Bronchial epithelial cell (primary cell): ENCODE results near the gene MAP7D2. TPM values are rescaled to one million over a fixed set of nuclear protein-coding genes. Genes with fewer than 3 reads are reported as not detected.

Source experiments
- DNase-seq: peaks from one replicate; pipeline ENCODE4 v3.0.0-alpha.2; 2010; ENCODE audit warnings: low read depth
- FAIRE-seq: peaks from 2 replicates; lab custom pipeline; 2011; peaks lifted over from hg19 to GRCh38; lab: Jason Lieb, UNC
- H3K27me3 ChIP-seq: 2 replicates; pipeline ENCODE4 v1.5.1; 2011; ENCODE audit warnings: low read length; ENCODE audit not compliant: control insufficient read depth, insufficient read depth
- H3K36me3 ChIP-seq: 2 replicates; pipeline ENCODE4 v1.5.1; 2011; ENCODE audit warnings: low read length; ENCODE audit not compliant: control insufficient read depth, insufficient read depth
- H3K4me3 ChIP-seq: 2 replicates; pipeline ENCODE4 v1.5.1; 2011; ENCODE audit warnings: mild to moderate bottlenecking, low read depth, low read length, control low read depth
- total RNA-seq: library from RNA; depleted of rRNA; stranded (reverse); fragments of >200 nt; gene quantifications from 2 replicates; pipeline ENCODE4 v1.2.1, GENCODE V29; 2014
- TF ChIP-seq, protein P1 (sequence below): IDR thresholded peaks from 2 replicates; pipeline ENCODE4 v1.5.1; 2011; ENCODE audit warnings: mild to moderate bottlenecking, moderate library complexity, low read length, control low read depth, inconsistent platforms; ENCODE audit not compliant: insufficient read depth, severe bottlenecking

MAP7D2 gene
- total RNA-seq, 1 donor from 2014 or later: under 0.01 TPM

DNA sequence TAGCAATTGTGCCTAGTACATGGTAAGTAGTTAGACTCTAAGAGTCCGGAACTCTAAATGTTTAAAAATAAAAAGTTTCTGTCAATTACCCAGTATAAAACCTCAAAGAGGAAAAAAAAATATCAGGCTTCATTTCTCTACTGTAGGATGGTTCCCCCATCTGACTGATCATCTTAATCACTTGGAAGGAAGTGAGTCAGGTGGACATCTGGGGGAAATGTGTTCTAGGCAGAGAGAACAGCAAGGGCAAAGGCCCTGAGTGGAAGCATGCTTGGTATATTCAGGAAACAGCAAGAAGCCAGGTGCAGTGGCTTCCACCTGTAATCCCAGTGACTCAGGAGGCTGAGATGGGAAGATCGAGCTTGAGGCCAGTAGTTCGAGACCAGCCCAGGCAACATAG lies 27.8 kb upstream of the MAP7D2 start:
- Histone ChIP-seq H3K4me3 (no peak overlapping the region), H3K27me3 (no peaks in the 10 kb centered on the region), H3K36me3 (no peaks in the 10 kb centered on the region)
- peak; percentile 69 for DNase-seq
- no peak for FAIRE-seq
- TF ChIP-seq, protein P1, sequence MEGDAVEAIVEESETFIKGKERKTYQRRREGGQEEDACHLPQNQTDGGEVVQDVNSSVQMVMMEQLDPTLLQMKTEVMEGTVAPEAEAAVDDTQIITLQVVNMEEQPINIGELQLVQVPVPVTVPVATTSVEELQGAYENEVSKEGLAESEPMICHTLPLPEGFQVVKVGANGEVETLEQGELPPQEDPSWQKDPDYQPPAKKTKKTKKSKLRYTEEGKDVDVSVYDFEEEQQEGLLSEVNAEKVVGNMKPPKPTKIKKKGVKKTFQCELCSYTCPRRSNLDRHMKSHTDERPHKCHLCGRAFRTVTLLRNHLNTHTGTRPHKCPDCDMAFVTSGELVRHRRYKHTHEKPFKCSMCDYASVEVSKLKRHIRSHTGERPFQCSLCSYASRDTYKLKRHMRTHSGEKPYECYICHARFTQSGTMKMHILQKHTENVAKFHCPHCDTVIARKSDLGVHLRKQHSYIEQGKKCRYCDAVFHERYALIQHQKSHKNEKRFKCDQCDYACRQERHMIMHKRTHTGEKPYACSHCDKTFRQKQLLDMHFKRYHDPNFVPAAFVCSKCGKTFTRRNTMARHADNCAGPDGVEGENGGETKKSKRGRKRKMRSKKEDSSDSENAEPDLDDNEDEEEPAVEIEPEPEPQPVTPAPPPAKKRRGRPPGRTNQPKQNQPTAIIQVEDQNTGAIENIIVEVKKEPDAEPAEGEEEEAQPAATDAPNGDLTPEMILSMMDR: no peak

DNA sequence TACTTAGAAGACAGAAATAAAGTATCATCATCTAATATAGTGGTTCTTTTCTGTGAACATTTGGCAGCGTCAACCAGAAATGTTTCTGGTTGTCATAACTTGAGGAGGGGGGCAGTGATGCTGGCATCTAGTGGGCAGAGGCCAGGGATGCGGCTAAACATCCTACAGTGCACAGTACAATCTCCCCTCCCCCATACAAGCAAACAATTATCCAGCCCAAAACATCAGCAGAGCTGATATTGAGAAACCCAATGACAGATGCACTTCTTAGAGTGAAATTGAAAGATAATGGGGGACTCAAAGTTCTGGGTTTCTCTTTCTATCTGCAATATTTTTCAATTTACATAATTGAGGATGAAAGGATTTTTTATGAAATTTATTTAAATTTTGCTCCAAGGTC lies 26.9 kb upstream of the MAP7D2 start:
- Histone ChIP-seq H3K36me3 (no peaks in the 10 kb centered on the region), H3K4me3 (no peak overlapping the region), H3K27me3 (no peaks in the 10 kb centered on the region)
- DNase-seq (no peak), FAIRE-seq (no peak)
- TF ChIP-seq, protein P1: no peak

DNA sequence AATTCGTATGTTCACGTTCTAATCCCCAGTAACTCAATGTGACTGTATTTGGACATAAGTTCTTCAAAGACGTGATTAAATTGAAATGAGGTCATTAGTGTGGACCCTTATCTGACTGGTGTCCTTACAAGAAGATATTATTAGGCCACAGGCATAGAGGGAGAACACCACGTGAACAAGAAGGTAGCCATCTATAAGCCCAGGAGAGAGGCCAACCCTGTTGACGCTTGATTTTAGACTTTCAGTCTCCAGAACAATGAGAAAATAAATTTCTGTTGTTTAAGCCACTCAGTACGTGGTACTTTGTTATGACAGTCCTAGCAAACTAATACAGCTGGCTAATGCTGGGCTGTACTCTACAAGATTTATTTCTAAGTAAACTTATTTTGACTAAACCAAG lies 26.4 kb upstream of the MAP7D2 start:
- Histone ChIP-seq H3K4me3 (no peak overlapping the region), H3K36me3 (peaks cover 2% of the 10 kb centered on the region), H3K27me3 (no peaks in the 10 kb centered on the region)
- FAIRE-seq (no peak), DNase-seq (no peak)
- TF ChIP-seq, protein P1: no peak

DNA sequence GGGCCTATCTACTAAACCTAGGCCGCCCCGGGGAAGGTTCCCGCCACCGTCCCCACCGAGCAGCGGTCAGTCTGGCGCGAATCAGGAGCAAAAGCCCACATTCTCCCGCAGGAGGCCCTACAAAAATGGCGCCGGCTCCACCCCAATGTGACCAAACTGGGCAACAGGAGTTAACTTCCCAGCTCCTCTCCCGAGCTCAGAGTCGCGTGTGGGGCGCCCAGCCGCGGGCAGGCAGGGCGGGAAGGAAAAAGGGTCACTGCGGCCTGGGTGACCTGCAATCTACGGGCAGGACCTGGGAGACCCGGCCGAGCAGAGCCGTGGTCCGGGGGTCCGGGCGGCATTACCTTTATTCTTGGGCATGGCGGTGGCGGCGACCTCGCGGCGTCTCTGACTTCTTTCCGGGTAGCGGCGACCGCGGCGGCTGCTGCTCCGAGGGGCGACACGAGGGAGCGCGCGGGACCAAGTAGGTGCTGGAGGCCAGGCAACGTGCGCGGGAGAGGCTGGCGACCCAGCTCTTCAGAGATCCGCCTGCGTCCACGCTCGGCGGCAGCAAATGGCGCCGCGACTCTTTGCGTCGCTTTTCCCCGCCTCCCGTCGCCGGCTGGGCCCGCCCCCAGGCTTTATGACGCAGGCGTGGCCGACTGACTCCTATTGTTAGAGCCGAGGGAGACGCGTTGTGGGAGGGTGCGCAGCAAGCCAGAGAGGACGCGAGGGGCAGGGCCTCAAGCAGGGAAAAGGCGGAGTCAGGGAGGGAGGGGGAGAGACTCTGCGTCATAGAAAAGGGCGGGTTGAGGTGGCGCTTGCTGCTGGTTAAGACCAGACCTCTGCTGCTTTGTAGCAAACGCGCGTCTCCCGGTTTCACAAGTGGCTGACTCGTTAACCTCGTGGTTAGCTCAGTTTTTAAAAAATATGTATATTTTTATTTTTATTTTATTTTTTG lies 24.8 kb upstream of the MAP7D2 start, which contains the start of gene EIF1AX:
Gene EIF1AX (minus strand): TSS at position 558 of the 940 bp plus-strand sequence. CDS start 198 bp downstream, at position 360.
- peak within 1 kb of the TSS; percentile 76 for H3K4me3 ChIP-seq
- peak; percentile 90 for DNase-seq
- H3K27me3 ChIP-seq: no peaks in the 10 kb centered on the region
- TF ChIP-seq, protein P1: no peak
- H3K36me3 ChIP-seq: peaks cover 2% of the 10 kb centered on the region
- no peak for FAIRE-seq

DNA sequence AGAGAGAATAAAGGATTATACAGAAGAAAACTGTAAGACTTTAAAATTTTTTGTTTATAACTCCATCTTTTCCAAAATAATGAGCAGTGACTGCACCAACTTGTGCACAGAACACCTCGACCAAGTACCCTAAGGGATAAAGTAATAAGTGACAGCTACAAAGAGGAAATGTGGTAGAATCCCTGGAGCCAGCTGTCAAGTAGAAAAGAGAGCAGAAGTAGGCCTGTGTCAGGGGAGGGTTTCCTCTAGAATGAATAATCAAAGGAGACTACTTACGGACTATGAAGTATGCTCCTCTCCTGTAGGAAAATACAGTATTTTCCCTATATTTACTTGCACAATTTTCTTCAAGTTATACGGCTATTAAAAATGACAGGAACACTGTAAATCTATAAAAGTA lies 23.7 kb upstream of the MAP7D2 start:
- FAIRE-seq (no peak), DNase-seq (no peak)
- TF ChIP-seq, protein P1: no peak
- Histone ChIP-seq H3K36me3 (peaks cover 2% of the 10 kb centered on the region), H3K4me3 (peak overlapping the region; percentile 76), H3K27me3 (no peaks in the 10 kb centered on the region)
